Thymus (tissue), 14 donors: Measurements from ENCODE around the gene PPM1N. TPM values are rescaled to one million over a fixed set of nuclear protein-coding genes. Genes with fewer than 3 reads are reported as not detected.

Source experiments
- DNase-seq, 9 donors: peaks; one replicate each; pipeline ENCODE4 v3.0.0-alpha.2; 2013; ENCODE audit warnings: low spot score in 9 of 9, low read depth in 6 of 9, missing footprints in 1 of 9
- H3K27ac ChIP-seq, 2 donors: one replicate each; pipeline ENCODE4 v1.5.1; 2013; ENCODE audit warnings: control low read depth in 1 of 2, low read depth in 1 of 2, low read length in 1 of 2, mild to moderate bottlenecking in 1 of 2, moderate library complexity in 1 of 2
- H3K27me3 ChIP-seq, 2 donors: one replicate each; pipeline ENCODE4 v1.5.1; 2013; ENCODE audit warnings: low read length in 1 of 2; ENCODE audit not compliant: control insufficient read depth in 2 of 2, insufficient read depth in 1 of 2
- H3K36me3 ChIP-seq, 2 donors: one replicate each; pipeline ENCODE4 v1.5.1; 2013; ENCODE audit warnings: low read length in 1 of 2, mild to moderate bottlenecking in 1 of 2, moderate library complexity in 1 of 2; ENCODE audit not compliant: control insufficient read depth in 2 of 2, insufficient read depth in 2 of 2
- H3K4me1 ChIP-seq, 2 donors: one replicate each; pipeline ENCODE4 v1.5.1; 2013; ENCODE audit warnings: low read length in 2 of 2; ENCODE audit not compliant: control insufficient read depth in 2 of 2, insufficient read depth in 2 of 2
- H3K4me3 ChIP-seq, 2 donors: one replicate each; pipeline ENCODE4 v1.5.1; 2013; ENCODE audit warnings: low read length in 2 of 2, control low read depth in 1 of 2, mild to moderate bottlenecking in 1 of 2
- H3K9me3 ChIP-seq, 2 donors: one replicate each; pipeline ENCODE4 v1.5.1; 2013; ENCODE audit warnings: low read length in 1 of 2, mild to moderate bottlenecking in 1 of 2; ENCODE audit not compliant: control insufficient read depth in 2 of 2, insufficient read depth in 1 of 2
- WGBS: extraction: QIAGEN DNeasy Blood & Tissue Kit; methylation state at CpG from one replicate; pipeline ENCODE4 v1.1.7; 2013; 5-methylcytosine and 5-hydroxymethylcytosine counted together
- long read RNA-seq, 10 donors: transcript quantifications; one replicate each; lab custom pipeline, GENCODE V29; 2026
- polyA plus RNA-seq: library from polyadenylated mRNA; stranded (reverse); fragments of 200-250 nt; gene quantifications from one replicate; pipeline ENCODE4 v1.2.3, GENCODE V29; 2013
- total RNA-seq: library from RNA; stranded (reverse); fragments of 120-200 nt; gene quantifications from one replicate; pipeline ENCODE4 v1.2.4, GENCODE V29; 2013
- donor health status: healthy.

The PPM1N gene
- 4.8 TPM for total RNA-seq
- 4.0 TPM for polyA plus RNA-seq
- long read RNA-seq, donor 1, result 0 reads
- long read RNA-seq, donor 2, partial matches to known transcripts, result 0 of 3 reads
- long read RNA-seq, donor 2, other reads (novel, unspliced or antisense), result 0 of 3 reads
- long read RNA-seq, donor 3, transcript PPM1N-201 (5 exons, 895 nt), result major isoform, 5 of 6 reads
- long read RNA-seq, donor 3, partial matches to known transcripts, result 0 of 6 reads
- long read RNA-seq, donor 3, other reads (novel, unspliced or antisense), result 0 of 6 reads
- long read RNA-seq, donor 4, result 0 reads
- long read RNA-seq, donor 5, partial matches to known transcripts, result 6 of 9 reads
- long read RNA-seq, donor 5, other reads (novel, unspliced or antisense), result 0 of 9 reads
- long read RNA-seq, donor 6, partial matches to known transcripts, result 0 of 5 reads
- long read RNA-seq, donor 6, other reads (novel, unspliced or antisense), result 0 of 5 reads
- long read RNA-seq, donor 7, partial matches to known transcripts, result 7 of 8 reads
- long read RNA-seq, donor 7, other reads (novel, unspliced or antisense), result 0 of 8 reads
- long read RNA-seq, donor 8, partial matches to known transcripts, result 0 of 1 reads
- long read RNA-seq, donor 8, other reads (novel, unspliced or antisense), result 0 of 1 reads
- long read RNA-seq, donor 9, partial matches to known transcripts, result 0 of 3 reads
- long read RNA-seq, donor 9, other reads (novel, unspliced or antisense), result 0 of 3 reads
- long read RNA-seq, donor 10, partial matches to known transcripts, result 0 of 1 reads
- long read RNA-seq, donor 10, other reads (novel, unspliced or antisense), result 0 of 1 reads

DNA sequence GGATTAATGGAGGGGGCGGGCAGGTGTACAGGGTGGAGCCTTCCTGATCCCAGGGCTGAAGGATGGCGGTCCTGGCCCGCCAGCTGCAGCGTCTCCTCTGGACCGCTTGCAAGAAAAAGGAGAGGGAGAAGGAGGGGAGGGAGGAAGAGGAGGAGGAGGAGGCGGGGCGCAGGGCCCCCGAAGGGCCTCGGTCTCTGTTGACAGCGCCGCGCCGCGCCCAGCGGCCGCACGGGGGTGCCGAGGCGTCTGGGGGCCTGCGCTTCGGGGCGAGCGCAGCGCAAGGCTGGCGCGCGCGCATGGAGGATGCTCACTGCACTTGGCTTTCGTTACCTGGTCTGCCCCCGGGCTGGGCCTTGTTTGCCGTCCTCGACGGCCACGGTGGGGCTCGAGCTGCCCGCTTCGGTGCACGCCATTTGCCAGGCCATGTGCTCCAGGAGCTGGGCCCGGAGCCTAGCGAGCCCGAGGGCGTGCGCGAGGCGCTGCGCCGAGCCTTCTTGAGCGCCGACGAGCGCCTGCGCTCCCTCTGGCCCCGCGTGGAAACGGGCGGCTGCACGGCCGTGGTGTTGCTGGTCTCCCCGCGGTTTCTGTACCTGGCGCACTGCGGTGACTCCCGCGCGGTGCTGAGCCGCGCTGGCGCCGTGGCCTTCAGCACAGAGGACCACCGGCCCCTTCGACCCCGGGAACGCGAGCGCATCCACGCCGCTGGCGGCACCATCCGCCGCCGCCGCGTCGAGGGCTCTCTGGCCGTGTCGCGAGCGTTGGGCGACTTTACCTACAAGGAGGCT lies at the start of gene PPM1N:
Gene PPM1N, plus strand, starts transcription at position 33 of the 785 bp plus-strand sequence. Its CDS starts 30 bp downstream, at position 63.
- H3K27me3 ChIP-seq, result peaks cover 34 to 68% of the 10 kb centered on the region in 2 donors
- H3K4me1 ChIP-seq, result peaks cover 12 to 38% of the 10 kb centered on the region in 2 donors
- H3K4me3 ChIP-seq, result peak within 1 kb of the TSS; percentile 29 to 56
- peaks cover 0 to 14% of the 10 kb centered on the region in 2 donors for H3K9me3 ChIP-seq
- WGBS, result 3% methylated on average over 89 of the region's 89 CpGs
- peak in 4 of 9 donors; percentile 37 to 80 (median 74) for DNase-seq
- no peak within 1 kb of the TSS for H3K27ac ChIP-seq
- no peaks in the 10 kb centered on the region for H3K36me3 ChIP-seq

DNA sequence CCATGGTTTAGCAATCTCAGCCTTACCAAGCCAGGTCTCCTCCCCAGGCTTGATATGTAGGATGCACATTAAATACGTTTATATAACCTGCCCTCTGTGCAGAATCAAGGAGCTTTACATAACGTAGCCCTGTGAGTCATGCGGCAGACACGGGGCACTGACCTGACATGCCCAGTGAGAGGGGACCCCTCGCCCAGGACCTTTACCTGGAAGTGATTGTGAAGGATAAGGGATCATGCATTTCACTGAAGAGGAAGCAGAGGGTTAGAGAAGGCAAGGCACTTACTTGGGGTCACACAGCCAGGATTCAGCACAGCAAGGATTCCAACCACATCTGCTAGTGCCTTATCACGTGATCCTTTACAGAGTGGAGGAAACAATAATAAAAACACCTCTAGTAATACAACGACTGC lies 49.4 kb upstream of the PPM1N start:
- Histone ChIP-seq H3K4me1 (peaks cover 23 to 40% of the 10 kb centered on the region in 2 donors), H3K4me3 (no peak overlapping the region), H3K27me3 (peaks cover 7 to 25% of the 10 kb centered on the region in 2 donors), H3K9me3 (no peaks in the 10 kb centered on the region), H3K27ac (no peak overlapping the region), H3K36me3 (no peaks in the 10 kb centered on the region)
- no peak for DNase-seq
- WGBS, result 82% methylated on average over 7 of the region's 7 CpGs

GRCh38 chr19:45450012-45450333 lies 48.3 kb upstream of the PPM1N start:
- no peaks in the 10 kb centered on the region for H3K36me3 ChIP-seq
- peaks cover 17 to 31% of the 10 kb centered on the region in 2 donors for H3K4me1 ChIP-seq
- peak overlapping the region; percentile 47 to 72 for H3K4me3 ChIP-seq
- peak overlapping the region; percentile 34 to 72 for H3K27ac ChIP-seq
- no peak for DNase-seq
- no peaks in the 10 kb centered on the region for H3K9me3 ChIP-seq
- H3K27me3 ChIP-seq, result peaks cover 0 to 16% of the 10 kb centered on the region in 2 donors
- 8% methylated on average over 5 of the region's 5 CpGs for WGBS

GRCh38 chr19:45451131-45451849 lies 47.0 kb upstream of the PPM1N start:
- Histone ChIP-seq H3K27ac (peak overlapping the region; percentile 72 to 91), H3K27me3 (peaks cover 7 to 20% of the 10 kb centered on the region in 2 donors), H3K36me3 (no peaks in the 10 kb centered on the region), H3K9me3 (no peaks in the 10 kb centered on the region), H3K4me1 (peaks cover 19 to 43% of the 10 kb centered on the region in 2 donors), H3K4me3 (peak overlapping the region; percentile 60 to 72)
- DNase-seq, result peak in 4 of 9 donors; percentile 68 to 85 (median 69)
- 3% methylated on average over 28 of the region's 28 CpGs for WGBS

GRCh38 chr19:45451850-45452387 lies 46.3 kb upstream of the PPM1N start:
- H3K9me3 ChIP-seq, result no peaks in the 10 kb centered on the region
- H3K27me3 ChIP-seq, result peaks cover 10 to 26% of the 10 kb centered on the region in 2 donors
- peaks cover 19 to 45% of the 10 kb centered on the region in 2 donors for H3K4me1 ChIP-seq
- peak overlapping the region; percentile 72 to 91 for H3K27ac ChIP-seq
- no peaks in the 10 kb centered on the region for H3K36me3 ChIP-seq
- DNase-seq, result no peak
- H3K4me3 ChIP-seq, result no peak overlapping the region
- 84% methylated on average over 12 of the region's 12 CpGs for WGBS

DNA sequence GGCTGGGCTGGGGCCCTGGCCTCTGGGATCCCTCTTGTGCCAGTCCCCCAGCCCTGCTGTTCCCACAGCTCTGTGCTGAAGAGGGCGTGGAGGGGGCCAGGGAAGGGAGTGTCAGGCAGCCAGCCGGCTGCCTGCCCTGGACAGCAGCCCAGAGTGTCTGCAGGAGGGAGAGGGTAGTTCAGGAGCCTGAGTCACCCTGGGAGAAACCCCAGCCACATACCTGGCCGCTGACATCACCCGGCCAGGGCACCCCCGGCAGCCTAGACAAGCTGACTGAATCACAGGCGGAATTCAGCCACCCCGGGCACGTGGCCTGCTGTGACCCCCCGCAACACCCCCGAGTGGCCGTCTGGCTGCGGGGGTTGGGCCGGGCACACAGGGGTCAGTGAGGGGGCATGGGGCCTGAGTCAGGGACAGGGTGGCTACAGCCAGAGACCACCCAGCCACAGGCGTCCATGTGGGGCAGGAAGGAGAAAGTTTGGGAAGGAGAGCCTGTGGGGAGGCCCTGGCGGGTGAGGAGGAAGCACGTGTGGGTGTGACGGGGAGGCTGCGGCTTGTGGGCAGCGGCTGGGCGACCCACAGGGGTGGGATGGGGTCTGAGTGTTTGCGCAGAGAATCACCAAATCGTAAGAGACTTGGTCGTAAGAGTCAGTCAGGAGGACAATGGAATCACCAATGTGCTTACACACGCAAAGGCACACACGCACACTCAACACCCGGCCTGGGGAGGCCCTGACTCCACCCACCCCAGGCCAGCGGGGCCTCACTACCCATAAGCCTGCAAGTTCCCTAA lies 42.3 kb upstream of the PPM1N start:
- Histone ChIP-seq H3K27ac (peak overlapping the region in 1 of 2 donors; percentile 78), H3K4me1 (peaks cover 12 to 39% of the 10 kb centered on the region in 2 donors), H3K4me3 (no peak overlapping the region), H3K36me3 (no peaks in the 10 kb centered on the region), H3K9me3 (no peaks in the 10 kb centered on the region), H3K27me3 (peaks cover 10 to 24% of the 10 kb centered on the region in 2 donors)
- 5% methylated on average over 27 of the region's 27 CpGs for WGBS
- peak in 1 of 9 donors; percentile 35 for DNase-seq

DNA sequence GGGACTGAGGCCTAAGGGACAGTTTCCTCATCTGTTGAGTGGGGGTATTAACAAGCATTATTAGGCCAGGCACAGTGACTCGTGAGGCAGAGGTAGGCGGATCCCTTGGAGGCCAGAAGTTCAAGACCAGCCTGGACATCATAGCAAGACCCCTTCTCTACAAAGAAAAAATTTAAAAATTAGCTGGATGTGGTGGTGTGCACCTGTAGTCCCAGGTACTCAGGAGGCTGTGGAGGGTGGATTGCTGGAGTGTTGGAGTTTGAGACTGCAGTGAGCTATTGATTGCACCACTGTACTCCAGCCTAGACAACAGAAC lies 41.8 kb upstream of the PPM1N start:
- 36% methylated on average over 2 of the region's 2 CpGs for WGBS
- Histone ChIP-seq H3K36me3 (no peaks in the 10 kb centered on the region), H3K27ac (no peak overlapping the region), H3K27me3 (peaks cover 10 to 21% of the 10 kb centered on the region in 2 donors), H3K4me1 (peaks cover 8 to 39% of the 10 kb centered on the region in 2 donors), H3K4me3 (no peak overlapping the region), H3K9me3 (no peaks in the 10 kb centered on the region)
- DNase-seq, result no peak

DNA sequence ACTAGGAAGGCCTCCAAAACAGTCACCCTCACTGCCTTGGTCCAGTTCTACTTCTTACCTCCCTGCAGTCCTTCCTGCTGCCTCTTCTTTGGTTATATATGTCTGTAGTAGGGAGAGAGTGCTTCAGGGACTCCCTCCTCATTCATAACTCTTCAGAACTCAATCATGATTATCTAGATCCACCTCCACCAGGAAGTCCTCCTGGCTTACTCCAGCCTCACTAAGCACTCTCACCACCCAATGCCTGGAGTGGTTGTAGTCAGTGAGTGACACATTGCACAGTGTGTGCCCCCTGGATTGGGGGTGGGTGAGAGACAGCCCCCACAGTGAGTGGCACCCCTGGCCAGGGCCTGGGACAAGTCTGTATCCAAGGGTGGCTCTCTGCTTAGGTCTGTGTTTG lies 40.5 kb upstream of the PPM1N start:
- DNase-seq, result no peak
- no peak overlapping the region for H3K4me3 ChIP-seq
- H3K27me3 ChIP-seq, result peaks cover 10 to 28% of the 10 kb centered on the region in 2 donors
- no peaks in the 10 kb centered on the region for H3K9me3 ChIP-seq
- no peak overlapping the region for H3K27ac ChIP-seq
- peaks cover 2 to 28% of the 10 kb centered on the region in 2 donors for H3K4me1 ChIP-seq
- no peaks in the 10 kb centered on the region for H3K36me3 ChIP-seq
